ENCODE measurements around the gene CXCR3.
"Not testable (repeated sequence)": the region's sequence is repeated elsewhere in the genome, so short reads cannot be mapped to it uniquely, and the experiment has no call there.

CXCR3 gene

DNA sequence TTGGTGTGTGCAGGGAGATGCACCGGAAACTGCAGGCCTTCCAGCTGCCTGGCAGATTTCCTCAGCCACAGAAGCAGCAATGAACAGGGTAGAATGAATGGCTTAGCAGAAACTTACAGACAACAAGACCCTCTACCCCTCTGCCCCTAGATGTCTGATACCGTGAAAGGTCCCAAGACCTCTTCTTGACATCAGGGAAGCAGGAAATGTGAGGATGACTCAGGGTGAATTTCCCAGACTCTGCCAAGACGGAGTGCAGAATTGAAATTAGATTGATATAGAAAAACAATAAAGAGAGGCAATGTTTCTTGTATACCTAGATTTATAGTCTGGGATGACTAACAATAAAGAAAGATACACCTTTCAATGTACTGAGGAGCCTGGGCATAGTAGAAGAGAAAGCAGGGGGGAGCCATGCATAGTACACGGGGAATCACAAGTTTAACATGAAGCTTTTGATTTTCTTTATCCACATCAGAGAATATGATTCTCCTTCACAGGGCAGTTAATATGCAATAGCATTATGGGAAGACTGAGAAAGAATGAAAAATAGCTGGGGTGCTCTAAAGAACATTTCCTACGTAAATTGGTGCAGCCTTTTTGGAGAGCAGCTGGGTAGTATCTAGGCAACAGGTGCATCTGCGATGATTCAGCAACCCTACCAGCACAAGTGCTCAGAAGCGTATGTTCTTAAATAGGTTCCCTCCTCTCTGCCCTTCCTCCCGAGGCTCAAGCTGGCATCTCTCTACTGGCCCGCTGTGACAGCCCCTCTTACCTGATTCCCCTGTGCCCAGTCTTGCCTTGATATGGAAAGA is 18.3 kb upstream of the CXCR3 start:
- no peak for DNase-seq

DNA sequence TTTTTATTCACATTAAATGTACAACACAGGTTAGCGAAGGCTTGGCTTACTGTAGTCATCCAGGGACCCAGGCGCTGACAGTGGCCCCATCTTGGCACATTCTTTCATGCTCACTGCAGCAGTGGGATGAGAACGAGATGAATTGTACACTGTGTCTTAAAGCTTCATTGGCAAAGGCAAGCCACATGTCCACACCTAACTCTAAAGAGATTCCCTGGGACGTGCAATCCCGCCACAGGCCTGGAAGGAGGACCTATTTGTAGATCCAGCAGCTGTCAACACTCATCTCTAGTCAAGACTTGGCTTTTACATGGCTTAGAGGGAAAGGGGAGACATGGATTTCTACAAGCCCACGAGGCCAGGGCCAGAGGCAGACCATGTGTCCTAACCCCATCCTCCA is 16.1 kb upstream of the CXCR3 start:
- DNase-seq = no peak

DNA sequence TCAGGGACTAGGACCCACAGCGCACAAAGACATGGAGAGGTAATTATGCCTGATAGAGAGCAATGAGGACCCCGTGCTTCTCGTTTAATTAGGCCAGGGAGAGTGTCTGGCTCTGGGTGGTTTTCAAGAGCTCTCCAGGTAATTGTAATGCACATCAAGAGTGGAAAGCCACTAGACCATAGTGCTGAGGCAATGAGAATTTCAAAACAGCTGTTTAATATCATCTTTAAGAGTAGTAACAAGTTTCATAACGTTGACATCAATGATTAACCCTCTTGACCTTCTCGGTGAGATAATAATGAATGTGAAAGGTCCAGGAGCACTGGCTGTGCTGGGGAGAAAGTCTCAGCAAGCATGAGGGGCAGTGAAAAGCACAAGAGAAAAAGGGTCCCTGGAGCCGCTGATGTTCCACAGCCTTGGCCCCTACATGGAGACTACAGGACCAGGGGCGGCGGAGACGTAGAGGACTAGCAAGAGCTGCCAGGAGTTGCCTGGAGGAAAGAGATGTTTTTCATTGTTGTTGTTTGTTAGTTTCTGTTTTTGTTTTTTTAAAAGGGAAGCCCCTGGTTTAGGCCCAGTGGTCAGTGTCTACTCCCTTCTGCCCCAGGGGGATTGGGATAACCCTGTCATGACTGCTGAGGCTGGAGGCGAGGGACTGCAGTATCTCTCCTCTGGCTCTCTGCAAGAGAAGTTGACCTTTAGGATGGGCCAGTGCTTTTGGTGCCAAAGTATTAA is 14.8 kb upstream of the CXCR3 start:
- DNase-seq = no peak

DNA sequence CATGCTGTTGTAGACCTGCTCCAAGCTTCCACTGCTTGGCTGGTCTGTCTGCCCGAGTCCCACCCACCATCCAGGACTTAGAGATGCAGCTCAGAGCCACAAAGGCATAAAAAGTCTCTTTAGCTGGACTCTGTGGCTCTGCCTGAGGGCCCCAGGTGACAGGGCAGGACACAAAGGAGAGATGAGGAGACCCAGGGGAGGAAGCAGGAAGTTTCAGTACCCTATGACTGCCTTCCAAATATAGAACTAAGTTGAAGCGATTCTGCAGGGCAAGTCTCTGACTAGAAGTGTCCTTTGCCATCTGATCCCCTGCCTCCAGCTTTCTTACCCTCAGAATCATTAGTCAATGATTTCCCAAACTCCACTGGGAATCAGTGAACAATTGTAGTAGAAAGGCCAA is 11.2 kb upstream of the CXCR3 start:
- no peak for DNase-seq

DNA sequence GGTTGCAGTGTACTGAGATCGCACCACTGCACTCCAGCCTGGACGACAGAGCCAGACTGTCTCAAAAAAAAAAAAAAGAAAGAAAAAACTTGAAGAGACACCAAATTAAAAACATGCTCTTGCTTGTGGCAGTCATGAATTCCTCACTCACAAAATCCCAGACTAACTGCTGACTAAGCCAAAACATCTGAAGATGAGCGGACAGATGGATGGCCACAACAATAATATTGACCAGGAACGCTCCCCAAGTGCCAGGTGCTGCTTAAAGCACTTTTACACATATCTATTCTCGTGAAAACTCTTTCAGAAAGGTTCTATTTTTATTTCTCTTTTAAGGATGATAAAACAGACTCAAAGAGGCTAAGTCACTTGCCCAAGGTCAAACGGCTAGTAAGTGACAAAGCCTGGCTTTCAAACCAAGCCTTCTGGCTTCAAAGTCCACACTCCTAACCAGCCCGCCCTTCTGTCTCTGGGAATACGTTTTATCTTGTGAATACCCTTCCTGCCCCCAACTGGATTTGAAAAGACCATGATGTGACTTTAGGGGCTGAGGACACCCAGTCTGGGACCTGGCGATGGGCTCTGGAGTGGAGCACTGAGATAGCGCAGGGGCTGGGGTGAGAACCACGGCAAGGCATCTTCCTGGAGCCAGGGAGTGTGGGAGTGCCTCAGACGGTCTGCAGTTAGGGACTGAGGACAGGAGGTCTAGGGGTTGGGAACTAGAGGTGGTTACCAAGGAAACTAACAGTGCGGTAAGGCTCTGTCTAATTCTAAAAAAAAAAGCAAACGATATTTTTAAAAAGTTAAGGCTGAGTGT is 9.5 kb upstream of the CXCR3 start:
- no peak for DNase-seq

DNA sequence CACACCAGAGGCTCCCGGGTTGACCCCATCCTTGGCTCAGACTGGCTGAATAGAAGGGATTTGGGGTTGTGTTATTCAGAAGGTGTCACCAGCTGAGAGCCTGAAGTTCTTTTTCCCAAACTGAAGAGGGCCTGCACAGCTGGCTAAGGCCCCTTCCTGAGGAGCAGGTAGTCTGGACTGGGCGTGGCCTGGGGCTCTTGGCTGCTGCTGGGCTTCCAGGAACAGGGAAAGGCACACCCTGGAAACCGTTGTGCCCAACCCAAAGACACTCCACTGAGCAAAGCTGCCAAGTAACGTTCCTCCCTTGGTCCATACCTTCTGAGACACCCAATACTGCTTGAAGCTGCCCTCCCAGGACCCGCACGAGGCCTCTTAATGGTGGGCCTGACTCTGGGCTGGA is 8.3 kb upstream of the CXCR3 start:
- DNase-seq = no peak

DNA sequence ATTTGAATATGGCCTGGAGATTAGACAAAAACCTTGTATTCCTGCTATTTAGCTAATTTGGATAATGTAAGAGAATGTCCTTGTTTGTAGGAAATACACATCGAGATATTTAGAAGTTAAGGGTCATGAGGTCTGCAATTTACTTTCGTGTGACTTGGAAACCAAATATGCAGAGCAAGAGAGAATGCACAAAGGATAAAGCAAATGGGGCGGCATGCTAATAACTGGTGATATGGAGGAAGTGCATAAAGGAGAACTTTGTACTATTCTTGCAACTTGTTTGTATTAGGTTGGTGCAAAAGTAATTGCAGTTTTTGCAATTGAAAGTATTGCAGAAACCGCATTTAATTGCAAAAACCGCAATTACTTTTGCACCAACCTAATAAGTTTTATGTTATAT is 7.2 kb upstream of the CXCR3 start:
- DNase-seq = no peak

DNA sequence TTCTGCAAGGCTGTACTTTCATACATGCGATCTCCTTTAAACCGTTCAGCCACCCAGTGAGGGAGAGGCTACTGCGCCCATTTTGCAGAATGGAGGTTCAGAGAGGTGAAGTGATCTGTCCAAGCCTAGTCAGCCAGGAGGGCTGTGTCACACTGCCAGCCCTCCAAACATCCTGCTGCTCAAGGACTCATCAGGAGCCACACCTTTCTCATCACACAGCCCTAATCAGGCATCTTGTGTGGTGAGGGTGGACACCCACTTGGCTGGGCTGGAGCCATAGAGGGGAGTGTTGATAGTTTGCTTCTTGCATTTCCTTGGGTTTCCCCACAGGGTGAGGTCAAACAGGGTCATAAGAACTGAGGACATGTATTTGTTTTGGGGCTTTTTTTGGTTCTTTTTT is 5.4 kb upstream of the CXCR3 start:
- no peak for DNase-seq

DNA sequence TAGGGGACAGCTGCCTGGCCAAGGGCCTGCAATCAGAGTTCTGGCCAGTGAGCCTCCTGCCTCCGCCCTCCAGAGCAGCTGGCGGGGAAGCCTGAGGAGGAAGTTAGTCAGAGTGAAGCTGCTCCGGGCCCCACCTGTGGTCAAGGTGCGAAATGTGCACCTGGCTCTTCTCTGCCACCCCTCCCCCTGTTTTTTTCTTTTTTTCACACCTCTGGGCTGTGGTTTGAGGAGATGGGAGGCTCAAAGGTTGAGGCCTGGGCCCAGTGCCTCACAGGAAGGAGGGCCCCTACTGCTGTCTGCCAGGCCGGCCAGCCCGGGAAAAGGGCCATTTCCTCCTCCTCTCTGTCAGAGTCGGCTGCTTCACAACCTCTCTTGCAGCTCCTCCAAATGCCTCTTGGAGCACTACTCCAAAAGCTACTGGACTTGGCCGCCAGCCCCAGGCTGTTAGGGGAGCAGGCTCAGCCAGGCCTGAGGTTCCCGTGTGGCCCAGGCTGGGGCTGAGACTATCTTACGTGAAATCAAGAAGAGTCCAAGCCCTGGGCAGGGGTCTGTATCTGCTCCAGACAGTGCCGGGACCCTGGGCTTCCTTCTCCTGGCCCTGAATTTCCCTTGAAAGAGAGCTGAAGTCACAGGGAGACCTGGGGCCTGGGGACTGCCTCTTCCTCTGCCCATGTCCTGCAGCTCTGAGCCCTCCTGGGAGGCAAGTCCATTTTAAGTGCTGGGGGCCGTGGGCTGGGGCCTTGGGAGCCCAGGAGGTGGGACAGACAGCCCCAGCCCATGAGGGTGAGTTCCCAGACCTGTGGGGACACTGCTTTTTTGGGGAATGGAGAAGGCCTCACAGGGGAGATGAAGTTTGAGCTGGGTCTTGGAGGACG is 4.5 kb upstream of the CXCR3 start:
- DNase-seq = peak; percentile 86

DNA sequence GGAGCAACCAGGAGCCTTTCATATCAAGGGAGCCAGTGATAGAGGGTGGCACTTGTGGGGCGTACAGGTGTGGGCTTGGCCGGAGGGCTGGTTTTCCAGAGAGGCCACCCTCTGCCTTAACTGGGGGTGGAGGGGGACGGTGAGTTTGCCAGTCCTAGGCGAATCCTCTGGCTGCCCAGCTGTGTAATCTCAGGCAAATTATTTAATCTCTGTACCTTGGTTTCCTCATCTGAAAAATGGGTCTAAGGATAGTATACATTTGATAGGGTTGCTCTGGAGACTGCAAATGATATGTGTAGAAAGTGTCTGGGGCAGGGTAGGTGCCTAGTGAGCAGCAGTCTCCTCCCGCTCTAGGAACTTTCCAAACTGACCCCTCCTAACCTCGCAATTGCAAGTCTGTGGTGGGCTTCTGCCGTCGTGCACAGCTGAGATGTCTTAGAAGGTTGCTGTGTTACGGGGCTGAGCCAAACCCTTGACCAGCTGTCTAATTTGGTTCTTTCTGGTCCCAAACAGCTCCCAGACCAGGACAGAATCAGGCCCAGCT is 3.8 kb upstream of the CXCR3 start:
- no peak for DNase-seq

DNA sequence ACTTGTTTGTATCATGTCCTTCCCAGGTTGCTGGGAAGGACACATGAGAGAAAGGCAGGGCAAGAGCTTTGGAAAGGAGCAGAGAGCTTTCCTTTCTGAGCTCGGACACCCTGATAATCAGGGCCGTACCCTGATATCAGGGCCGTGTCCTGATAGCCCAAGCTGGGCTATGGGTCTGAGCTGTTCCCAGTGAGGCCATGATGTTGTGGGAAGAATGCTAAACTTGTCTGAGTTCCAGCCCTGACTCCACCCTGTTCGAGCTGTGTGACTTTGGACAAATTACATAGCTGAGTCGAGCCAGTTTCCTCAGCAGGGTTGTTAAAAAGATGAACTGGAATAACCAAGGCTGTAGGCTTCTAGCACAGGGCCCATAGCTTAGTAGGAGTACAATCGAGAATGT is 3.3 kb upstream of the CXCR3 start:
- DNase-seq = no peak

DNA sequence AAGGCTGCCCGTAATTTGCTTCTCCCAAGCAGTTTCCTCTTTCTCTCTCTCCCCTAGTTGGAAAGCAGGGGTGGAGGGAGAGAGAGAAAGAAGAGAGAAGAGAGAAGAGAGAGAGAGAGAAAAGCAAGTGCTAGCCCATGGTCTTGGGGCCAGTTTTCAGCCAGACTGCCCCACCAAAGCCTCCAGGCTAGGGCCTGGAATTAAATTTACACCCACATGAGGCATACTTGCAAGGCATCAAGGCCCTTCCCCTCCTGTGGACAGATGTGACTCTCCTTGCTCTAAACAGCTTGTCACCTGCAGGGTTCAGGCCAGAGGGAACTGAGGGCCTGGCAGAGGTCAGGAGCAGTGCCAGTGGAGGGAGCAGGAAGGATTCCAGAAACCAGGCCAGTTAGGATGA is 1.7 kb upstream of the CXCR3 start:
- DNase-seq = no peak

DNA sequence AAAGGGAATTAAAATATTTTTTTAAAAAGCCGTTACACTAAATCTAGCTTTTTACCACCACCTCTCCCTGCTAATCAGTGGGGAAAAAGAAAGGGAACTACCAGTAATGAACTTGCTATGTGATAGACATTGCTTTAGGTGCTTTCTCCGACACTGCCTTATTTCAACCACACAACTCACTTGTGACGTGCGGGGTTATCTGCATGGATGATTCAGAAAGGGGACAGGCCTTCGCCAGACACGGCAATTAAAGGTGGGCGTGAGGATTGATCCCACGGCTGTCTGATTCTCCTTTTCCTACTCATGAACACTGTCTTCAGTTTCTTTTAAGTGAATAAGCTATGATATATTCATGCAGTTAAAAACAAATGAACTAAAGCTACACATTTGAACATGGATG is 882 bp upstream of the CXCR3 start:
- DNase-seq = peak; percentile 66

DNA sequence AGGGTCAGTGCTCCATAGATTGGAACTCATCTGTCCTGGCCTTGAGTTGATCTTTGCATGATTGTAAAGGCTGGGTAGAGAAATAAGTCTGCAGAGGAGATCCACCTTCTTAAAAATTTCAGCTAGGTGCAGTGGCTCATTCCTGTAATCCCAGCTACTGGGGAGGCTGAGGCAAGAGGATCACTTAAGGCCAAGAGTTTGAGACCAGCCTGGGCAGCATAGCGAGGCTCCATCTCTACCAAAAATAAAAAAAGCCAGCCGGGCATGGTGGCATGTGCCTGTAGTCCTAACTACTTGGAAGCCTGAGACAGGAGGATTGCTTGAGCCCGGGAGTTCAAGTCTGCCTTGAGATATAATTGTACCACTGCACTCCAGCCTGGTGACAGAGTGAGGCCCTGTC is 476 bp upstream of the CXCR3 start:
- DNase-seq = no peak

DNA sequence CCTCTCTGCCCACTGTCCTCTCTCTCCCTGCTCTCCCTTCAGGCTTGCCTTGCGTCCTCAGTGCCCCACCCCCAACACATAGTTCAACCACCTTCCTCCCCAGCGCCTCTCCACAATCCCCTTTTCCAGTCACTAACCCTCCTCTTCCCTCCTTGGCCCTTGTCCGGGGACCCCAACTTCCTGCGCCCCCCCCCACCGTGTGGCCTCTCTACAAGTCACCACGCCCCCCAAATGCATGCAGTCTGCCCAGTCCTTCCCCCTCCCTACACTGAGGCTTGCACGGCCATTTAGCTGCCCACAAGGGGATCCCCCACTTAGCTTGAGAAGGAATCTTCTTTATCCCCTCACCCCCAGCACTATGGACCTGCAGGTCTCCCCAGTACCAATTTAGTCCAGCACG is 569 bp downstream of the CXCR3 start:
- DNase-seq = no peak

DNA sequence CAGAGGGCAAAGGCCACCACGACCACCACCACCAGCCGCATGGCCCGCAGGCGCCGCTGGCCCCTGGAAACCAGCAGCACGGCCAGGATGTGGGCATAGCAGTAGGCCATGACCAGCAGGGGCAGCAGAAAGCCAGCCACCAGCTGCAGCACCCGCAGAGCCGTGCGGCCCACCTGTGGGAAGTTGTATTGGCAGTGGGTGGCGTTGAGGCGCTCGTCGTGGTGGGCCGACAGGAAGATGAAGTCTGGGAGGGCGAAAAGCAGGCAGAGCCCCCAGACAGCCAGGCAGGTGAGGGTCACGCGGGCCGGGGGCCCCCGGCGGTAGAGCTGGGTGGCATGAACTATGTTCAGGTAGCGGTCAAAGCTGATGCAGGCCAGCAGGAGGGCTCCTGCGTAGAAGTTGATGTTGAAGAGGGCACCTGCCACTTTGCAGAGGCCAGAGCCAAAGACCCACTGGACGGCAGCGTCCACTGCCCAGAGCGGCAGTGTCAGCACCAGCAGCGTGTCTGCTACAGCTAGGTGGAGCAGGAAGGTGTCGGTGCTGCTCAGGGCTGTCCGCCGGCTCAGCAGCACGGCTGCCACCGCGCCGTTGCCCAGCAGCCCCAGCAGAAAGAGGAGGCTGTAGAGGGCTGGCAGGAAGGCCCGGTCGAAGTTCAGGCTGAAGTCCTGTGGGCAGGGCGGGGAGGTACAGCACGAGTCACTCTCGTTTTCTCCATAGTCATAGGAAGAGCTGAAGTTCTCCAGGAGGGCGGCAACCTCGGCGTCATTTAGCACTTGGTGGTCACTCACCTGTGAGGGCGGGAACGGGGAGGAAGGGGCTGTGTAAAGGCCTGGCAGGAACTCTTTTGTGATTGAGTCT is 1.4 kb downstream of the CXCR3 start:
- DNase-seq = no peak

DNA sequence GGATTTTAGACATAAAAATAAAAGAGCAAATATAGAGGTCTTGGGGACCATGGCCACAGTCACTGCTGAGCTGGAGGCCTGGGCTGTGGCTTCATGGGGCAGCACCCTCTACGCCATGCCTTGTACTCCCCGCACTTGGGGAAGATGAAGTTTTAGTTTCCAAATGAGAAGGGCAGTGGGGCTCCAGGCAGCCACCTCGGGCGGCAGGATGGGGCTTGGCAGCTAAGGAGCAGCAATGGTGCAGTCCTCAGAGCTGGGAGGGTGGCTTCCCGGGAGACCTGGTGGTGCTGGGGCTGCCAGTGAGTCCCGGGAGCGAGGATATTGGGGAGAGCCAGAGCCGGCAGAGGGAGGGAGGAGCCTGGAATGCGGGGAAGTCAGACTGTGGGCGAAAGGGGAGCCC is 2.4 kb downstream of the CXCR3 start:
- no peak for DNase-seq

DNA sequence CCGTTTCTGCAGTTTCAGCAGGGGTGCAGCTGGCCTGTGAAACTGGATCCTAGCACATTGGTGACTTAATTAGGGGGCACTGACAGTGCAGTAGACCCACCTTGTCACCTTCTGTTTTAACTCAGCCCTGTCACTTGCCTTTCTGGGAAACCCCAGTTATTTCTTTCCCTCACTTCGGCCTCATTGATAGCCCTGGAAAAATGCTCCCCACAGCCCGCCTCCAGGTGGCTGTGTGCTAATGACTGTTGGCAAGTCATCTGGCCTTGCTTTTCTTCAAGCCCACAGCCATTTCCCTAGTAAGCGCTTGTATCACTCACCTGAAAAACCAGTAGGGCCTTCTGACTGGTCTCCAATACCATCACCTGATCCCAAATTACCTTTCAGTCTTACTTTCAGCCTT is 3.3 kb downstream of the CXCR3 start:
- no peak for DNase-seq

DNA sequence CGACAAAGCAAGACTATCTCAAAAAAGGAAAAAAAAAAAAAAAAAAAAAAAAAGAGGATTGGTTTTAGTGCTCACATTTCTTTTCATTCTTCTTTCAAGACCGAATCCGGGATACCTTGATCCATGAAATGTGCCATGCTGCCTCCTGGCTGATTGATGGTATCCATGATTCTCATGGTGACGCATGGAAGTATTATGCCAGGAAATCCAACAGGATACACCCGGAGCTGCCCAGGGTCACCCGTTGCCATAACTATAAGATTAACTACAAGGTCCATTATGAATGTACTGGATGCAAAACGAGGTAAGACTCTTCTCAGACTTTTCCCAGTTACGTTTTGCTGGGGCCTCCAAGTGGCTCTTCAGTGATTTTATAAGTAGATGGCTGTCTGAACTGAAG is 6.1 kb downstream of the CXCR3 start:
- DNase-seq = no peak

DNA sequence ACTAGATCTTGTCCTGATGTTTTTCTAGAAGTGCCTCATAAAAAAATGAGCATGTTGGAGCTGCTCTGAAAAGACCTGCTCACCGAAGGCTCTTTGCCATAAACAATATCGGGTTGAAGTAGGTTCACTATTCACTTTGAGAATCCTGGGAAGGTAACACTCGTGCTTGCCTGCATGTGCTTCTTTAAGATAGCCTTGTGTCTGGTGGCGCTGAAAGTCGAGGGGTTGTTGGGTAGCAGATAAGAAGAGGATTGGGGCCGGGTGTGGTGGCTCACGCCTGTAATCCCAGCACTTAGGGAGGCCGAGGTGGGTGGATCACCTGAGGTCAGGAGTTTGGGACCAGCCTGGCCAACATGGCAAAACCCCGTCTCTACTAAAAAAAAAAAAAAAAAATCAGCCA is 6.6 kb downstream of the CXCR3 start:
- not testable (repeated sequence) for DNase-seq

DNA sequence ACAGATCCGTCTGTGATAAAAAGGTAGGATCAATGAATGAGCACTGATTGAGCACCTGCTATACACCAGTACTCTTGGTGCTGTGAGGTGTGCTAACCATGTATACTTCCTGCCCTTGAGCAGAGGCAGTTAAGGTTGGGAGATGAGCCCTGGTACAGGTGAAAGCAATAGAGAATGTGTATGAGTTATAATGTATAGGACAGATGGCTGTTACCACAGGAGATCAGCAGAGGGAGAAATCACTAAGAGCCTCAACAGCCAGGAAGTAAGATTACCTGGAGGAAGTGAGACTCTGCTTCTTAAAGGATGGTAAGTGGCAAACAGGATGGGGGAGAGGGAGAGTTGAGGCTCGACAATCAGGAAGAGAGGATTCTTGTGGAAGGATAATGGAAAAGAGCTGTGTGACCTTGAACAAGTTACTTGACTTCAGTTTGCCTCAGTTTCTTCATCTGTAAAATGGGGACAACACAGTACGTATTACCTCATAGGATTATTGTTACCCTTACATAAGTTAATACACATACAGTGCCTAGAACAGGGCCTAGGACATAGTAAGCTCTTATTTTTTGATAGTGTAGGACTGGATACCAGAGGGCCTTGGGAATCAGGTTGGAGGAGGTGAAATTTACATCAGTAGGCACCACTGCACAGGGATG is 9.1 kb downstream of the CXCR3 start:
- no peak for DNase-seq

All from CD4-positive, alpha-beta T cell treated with Interleukin-4 for 4 hours (primary cell).